Mesenchymal stem cell (in vitro differentiated cells and primary cell): ENCODE results near the gene SEC23A.

Experiments
- DNase-seq: peaks from one replicate; pipeline ENCODE4 v3.0.0-alpha.2; 2013
- H2AFZ ChIP-seq: one replicate; pipeline ENCODE4 v1.6.1; 2013; ENCODE audit warnings: low read depth, mild to moderate bottlenecking, control low read depth, inconsistent platforms, low read length, moderate library complexity
- H2AK5ac ChIP-seq: 2 replicates; pipeline ENCODE4 v1.6.1; 2013; ENCODE audit warnings: low read length, moderate library complexity, mild to moderate bottlenecking, inconsistent platforms; ENCODE audit not compliant: severe bottlenecking
- H2BK120ac ChIP-seq: one replicate; pipeline ENCODE4 v1.6.1; 2013; ENCODE audit warnings: low read depth, mild to moderate bottlenecking, inconsistent platforms, low read length, moderate library complexity
- H2BK12ac ChIP-seq, 2 experiments: one replicate each; pipeline ENCODE4 v1.6.1; 2013; ENCODE audit warnings: inconsistent platforms in 2 of 2, low read length in 2 of 2, mild to moderate bottlenecking in 2 of 2, moderate library complexity in 2 of 2, control low read depth in 1 of 2
- H2BK15ac ChIP-seq: one replicate; pipeline ENCODE4 v1.6.1; 2013; ENCODE audit warnings: mild to moderate bottlenecking, low read depth, inconsistent platforms; ENCODE audit not compliant: poor library complexity, severe bottlenecking
- H2BK5ac ChIP-seq: 2 replicates; pipeline ENCODE4 v1.6.1; 2013; ENCODE audit warnings: low read depth, mild to moderate bottlenecking, low read length, control low read depth, inconsistent platforms; ENCODE audit not compliant: poor library complexity, severe bottlenecking
- H3K14ac ChIP-seq, 2 experiments: one replicate each; pipeline ENCODE4 v1.6.1; 2013; ENCODE audit warnings: inconsistent platforms in 2 of 2, low read length in 2 of 2, control low read depth in 1 of 2, mild to moderate bottlenecking in 1 of 2, moderate library complexity in 1 of 2
- H3K18ac ChIP-seq, 2 experiments: one replicate each; pipeline ENCODE4 v1.6.1; 2013; ENCODE audit warnings: inconsistent platforms in 2 of 2, low read length in 2 of 2, control low read depth in 1 of 2, low read depth in 1 of 2, mild to moderate bottlenecking in 1 of 2
- H3K23ac ChIP-seq, 2 experiments: one replicate each; pipeline ENCODE4 v1.6.1; 2013; ENCODE audit warnings: inconsistent platforms in 2 of 2, low read length in 2 of 2, mild to moderate bottlenecking in 2 of 2, moderate library complexity in 2 of 2, control low read depth in 1 of 2
- H3K27ac ChIP-seq: 2 replicates; pipeline ENCODE4 v1.5.1; 2013; ENCODE audit warnings: mild to moderate bottlenecking, moderate library complexity, low read length, control low read depth, inconsistent platforms; ENCODE audit not compliant: poor library complexity, severe bottlenecking
- H3K27me3 ChIP-seq, 2 experiments: 2 replicates each; pipeline versions ENCODE4 v1.6.1 to v1.7.0; 2013; ENCODE audit warnings: low read length in 2 of 2, mild to moderate bottlenecking in 2 of 2, moderate library complexity in 2 of 2, control low read depth in 1 of 2, inconsistent platforms in 1 of 2; ENCODE audit not compliant: control insufficient read depth in 1 of 2, insufficient read depth in 1 of 2
- H3K36me3 ChIP-seq, 2 experiments: 2 replicates each; pipeline versions ENCODE4 v1.6.1 to v1.7.0; 2013; ENCODE audit warnings: low read length in 2 of 2, control low read depth in 1 of 2, inconsistent platforms in 1 of 2, low read depth in 1 of 2, mild to moderate bottlenecking in 1 of 2; ENCODE audit not compliant: insufficient read depth in 2 of 2, control insufficient read depth in 1 of 2
- H3K4ac ChIP-seq, 2 experiments: one replicate each; pipeline ENCODE4 v1.6.1; 2013; ENCODE audit warnings: inconsistent platforms in 2 of 2, low read length in 2 of 2, mild to moderate bottlenecking in 2 of 2, moderate library complexity in 2 of 2, control low read depth in 1 of 2, low read depth in 1 of 2
- H3K4me1 ChIP-seq: 2 replicates; pipeline ENCODE4 v1.6.1; 2013; ENCODE audit warnings: low read depth, low read length, control low read depth; ENCODE audit not compliant: control insufficient read depth, insufficient read depth
- H3K4me2 ChIP-seq: 2 replicates; pipeline ENCODE4 v1.6.1; 2013; ENCODE audit warnings: low read length, mild to moderate bottlenecking, inconsistent platforms; ENCODE audit not compliant: poor library complexity, severe bottlenecking
- H3K4me3 ChIP-seq, 2 experiments: 2 replicates each; pipeline versions ENCODE4 v1.5.1 to v1.7.0; 2013; ENCODE audit warnings: low read length in 2 of 2, mild to moderate bottlenecking in 2 of 2, control low read depth in 1 of 2, low read depth in 1 of 2; ENCODE audit not compliant: insufficient read depth in 1 of 2
- H3K79me1 ChIP-seq: replicated peaks from 2 replicates; pipeline ENCODE4 v1.6.1; 2013; ENCODE audit warnings: mild to moderate bottlenecking, control low read depth, low read length, inconsistent platforms; ENCODE audit not compliant: poor library complexity, severe bottlenecking
- H3K9ac ChIP-seq: 2 replicates; pipeline ENCODE4 v1.7.0; 2013; ENCODE audit warnings: mild to moderate bottlenecking, low read length, moderate library complexity
- H3K9me3 ChIP-seq: 2 replicates; pipeline ENCODE4 v1.7.0; 2013; ENCODE audit warnings: mild to moderate bottlenecking, low read length; ENCODE audit not compliant: control insufficient read depth
- H4K8ac ChIP-seq: one replicate; pipeline ENCODE4 v1.6.1; 2013; ENCODE audit warnings: inconsistent platforms, mild to moderate bottlenecking, low read length, moderate library complexity
- H4K91ac ChIP-seq: one replicate; pipeline ENCODE4 v1.6.1; 2013; ENCODE audit warnings: mild to moderate bottlenecking, low read length, inconsistent platforms
- WGBS: methylation state at CpG from one replicate; pipeline ENCODE4 v1.1.7; 2013; ENCODE audit warnings: mixed read lengths; 5-methylcytosine and 5-hydroxymethylcytosine counted together

SEC23A gene

GRCh38 chr14:39114073-39114838 is 11.2 kb upstream of the SEC23A start, which contains the start of gene GEMIN2:
Gene GEMIN2, plus strand, starts transcription at chr14:39114323. Its CDS starts 16 bp downstream, at chr14:39114339.
- peak; percentile 92 for DNase-seq
- H3K9ac ChIP-seq: peak within 1 kb of the TSS; percentile 93
- peaks cover 0 to 18% of the 10 kb centered on the region in 2 experiments for H3K36me3 ChIP-seq
- no peaks in the 10 kb centered on the region for H3K9me3 ChIP-seq
- H2AK5ac ChIP-seq: no peak within 1 kb of the TSS
- no peak within 1 kb of the TSS for H2BK15ac ChIP-seq
- no peak within 1 kb of the TSS for H2BK120ac ChIP-seq
- WGBS: 1% methylated on average over 35 of the region's 40 CpGs
- peak within 1 kb of the TSS; percentile 73 to 97 for H3K4me3 ChIP-seq
- H2BK12ac ChIP-seq: no peak within 1 kb of the TSS
- H2BK5ac ChIP-seq: no peak within 1 kb of the TSS
- H4K91ac ChIP-seq: no peak within 1 kb of the TSS
- no peaks in the 10 kb centered on the region for H3K4me1 ChIP-seq
- H3K27me3 ChIP-seq: no peaks in the 10 kb centered on the region
- H3K4me2 ChIP-seq: peak within 1 kb of the TSS; percentile 92
- peak within 1 kb of the TSS; percentile 82 for H4K8ac ChIP-seq
- no peak within 1 kb of the TSS for H3K23ac ChIP-seq
- peak within 1 kb of the TSS in 1 of 2 experiments; percentile 7 for H3K18ac ChIP-seq
- H3K79me1 ChIP-seq: peaks cover 10% of the 10 kb centered on the region
- H3K27ac ChIP-seq: peak within 1 kb of the TSS; percentile 51
- H3K14ac ChIP-seq: no peak within 1 kb of the TSS
- H3K4ac ChIP-seq: no peak within 1 kb of the TSS
- H2AFZ ChIP-seq: peak within 1 kb of the TSS; percentile 96

- H3K23ac ChIP-seq: no peak overlapping the region
- H3K27ac ChIP-seq: peak overlapping the region; percentile 51
- H3K18ac ChIP-seq: no peak overlapping the region
- H3K36me3 ChIP-seq: peaks cover 0 to 12% of the 10 kb centered on the region in 2 experiments
- H3K9ac ChIP-seq: peak overlapping the region; percentile 93
- H3K14ac ChIP-seq: no peak overlapping the region
- no peak overlapping the region for H2BK12ac ChIP-seq
- DNase-seq: no peak
- H2BK5ac ChIP-seq: no peak overlapping the region
- no peak overlapping the region for H2AFZ ChIP-seq
- H2BK15ac ChIP-seq: no peak overlapping the region
- H4K8ac ChIP-seq: peak overlapping the region; percentile 51
- no CpG with 5 or more reads among the region's 3 CpGs for WGBS
- no peaks in the 10 kb centered on the region for H3K9me3 ChIP-seq
- H3K4me1 ChIP-seq: no peaks in the 10 kb centered on the region
- H3K4ac ChIP-seq: no peak overlapping the region
- H2BK120ac ChIP-seq: no peak overlapping the region
- H2AK5ac ChIP-seq: no peak overlapping the region
- H4K91ac ChIP-seq: no peak overlapping the region
- peak overlapping the region in 1 of 2 experiments; percentile 97 for H3K4me3 ChIP-seq
- peaks cover 8% of the 10 kb centered on the region for H3K79me1 ChIP-seq
- peak overlapping the region; percentile 92 for H3K4me2 ChIP-seq
- H3K27me3 ChIP-seq: no peaks in the 10 kb centered on the region
Measured at GRCh38 chr14:39113685-39114072, 10.6 kb upstream of the SEC23A start.

- WGBS: 98% methylated on average over 9 of the region's 12 CpGs
Measured at GRCh38 chr14:39109893-39110715, 7.1 kb upstream of the SEC23A start.

GRCh38 chr14:39108791-39109190 is 5.8 kb upstream of the SEC23A start:
- Histone ChIP-seq H3K4ac (no peak overlapping the region), H3K9ac (no peak overlapping the region), H3K4me2 (no peak overlapping the region), H3K18ac (no peak overlapping the region), H2BK15ac (no peak overlapping the region), H2AFZ (no peak overlapping the region), H2AK5ac (no peak overlapping the region), H4K8ac (no peak overlapping the region), H3K36me3 (no peaks in the 10 kb centered on the region), H3K27ac (no peak overlapping the region), H3K4me3 (no peak overlapping the region), H2BK5ac (no peak overlapping the region), H3K79me1 (peaks cover 7% of the 10 kb centered on the region), H3K4me1 (no peaks in the 10 kb centered on the region), H3K9me3 (no peaks in the 10 kb centered on the region), H3K23ac (no peak overlapping the region), H2BK120ac (no peak overlapping the region), H3K14ac (no peak overlapping the region), H4K91ac (no peak overlapping the region), H3K27me3 (no peaks in the 10 kb centered on the region), H2BK12ac (no peak overlapping the region)
- WGBS: 88% methylated on average over 2 of the region's 3 CpGs
- no peak for DNase-seq

More at GRCh38 chr14:39109893-39110715, 7.1 kb upstream of the SEC23A start:
- Histone ChIP-seq H3K36me3 (no peaks in the 10 kb centered on the region), H3K27ac (no peak overlapping the region), H3K4me2 (no peak overlapping the region), H2AFZ (no peak overlapping the region), H2BK5ac (no peak overlapping the region), H3K14ac (no peak overlapping the region), H4K8ac (no peak overlapping the region), H4K91ac (no peak overlapping the region), H2AK5ac (no peak overlapping the region), H3K23ac (no peak overlapping the region), H3K9me3 (no peaks in the 10 kb centered on the region), H2BK12ac (no peak overlapping the region), H3K79me1 (peaks cover 4% of the 10 kb centered on the region), H2BK15ac (no peak overlapping the region), H3K9ac (peak overlapping the region; percentile 23), H3K4me1 (no peaks in the 10 kb centered on the region), H3K4ac (no peak overlapping the region), H2BK120ac (no peak overlapping the region), H3K27me3 (no peaks in the 10 kb centered on the region), H3K18ac (no peak overlapping the region), H3K4me3 (no peak overlapping the region)
- DNase-seq: no peak
